K562 (cell line): Measurements from ENCODE around the gene OBSL1. TPM values are rescaled to one million over a fixed set of nuclear protein-coding genes. Genes with fewer than 3 reads are reported as not detected.

Source experiments
- CCNT2 ChIP-seq: IDR thresholded peaks from 2 replicates; pipeline ENCODE4 v1.6.1; 2011; ENCODE audit warnings: borderline replicate concordance, low read depth, mild to moderate bottlenecking, moderate library complexity, mixed read lengths, low read length; ENCODE audit not compliant: insufficient read length; ENCODE audit errors: extremely low read depth
- FOXP1 ChIP-seq: sonication (generic); formaldehyde crosslinking; IDR thresholded peaks from 2 replicates; pipeline ENCODE4 v1.8.0; 2022; ENCODE audit warnings: mild to moderate bottlenecking, missing genetic modification reagents
- HLTF ChIP-seq: fragments of 450-650 bp; IDR thresholded peaks from 2 replicates; pipeline ENCODE4 v1.6.1; 2016
- HMG20B ChIP-seq: fragments of 250-450 bp; sonication (Bioruptor Pico); IDR thresholded peaks from 2 replicates; pipeline ENCODE4 v1.5.0; 2021; ENCODE audit warnings: mild to moderate bottlenecking
- MCM7 ChIP-seq, 2 experiments: fragments of 450-650 bp; IDR thresholded peaks; 2 replicates each; pipeline ENCODE4 v1.6.1; 2016 to 2018
- MEIS2 ChIP-seq: fragments of 450-650 bp; IDR thresholded peaks from 2 replicates; pipeline ENCODE4 v1.6.1; 2014; ENCODE audit warnings: mild to moderate bottlenecking; ENCODE audit not compliant: partially characterized antibody
- MNT ChIP-seq, 2 experiments: fragments of 450-650 bp; conservative IDR thresholded peaks; 2 replicates each; pipeline ENCODE4 v1.6.1; 2017; ENCODE audit warnings: mild to moderate bottlenecking in 2 of 2, moderate library complexity in 2 of 2
- PHB2 ChIP-seq: fragments of 450-650 bp; IDR thresholded peaks from 2 replicates; pipeline ENCODE4 v1.6.1; 2017; ENCODE audit warnings: low read depth
- PML ChIP-seq: IDR thresholded peaks from 2 replicates; pipeline ENCODE4 v1.6.1; 2012; ENCODE audit warnings: low read length, inconsistent platforms
- RBM25 ChIP-seq: fragments of 200-400 bp; formaldehyde crosslinking; IDR thresholded peaks from 2 replicates; pipeline ENCODE4 v1.6.1; 2018; ENCODE audit warnings: low read length, low read depth, moderate library complexity; ENCODE audit not compliant: severe bottlenecking
- SMARCE1 ChIP-seq: fragments of 450-650 bp; IDR thresholded peaks from 2 replicates; pipeline ENCODE4 v1.7.1; 2016; ENCODE audit warnings: mild to moderate bottlenecking
- TEAD4 ChIP-seq, 2 experiments: sonication (generic) in 1 of 2; formaldehyde crosslinking in 1 of 2; IDR thresholded peaks; 2 replicates each; pipeline versions ENCODE4 v1.6.1 to v1.8.0; 2012 to 2022; ENCODE audit warnings: borderline replicate concordance in 1 of 2, inconsistent platforms in 1 of 2, low read length in 1 of 2, mild to moderate bottlenecking in 1 of 2, missing genetic modification reagents in 1 of 2
- VEZF1 ChIP-seq: fragments of 200-800 bp; sonication (Bioruptor generic); IDR thresholded peaks from 2 replicates; pipeline ENCODE4 v1.6.1; 2017; ENCODE audit warnings: missing genetic modification characterization, missing compliant biosample characterization
- ZBTB11 ChIP-seq, 3 experiments: fragments of 200-800 bp in 1 of 3; fragments of 250-450 bp in 1 of 3; fragments of 450-650 bp in 1 of 3; sonication (Bioruptor Pico) in 1 of 3; sonication (Bioruptor generic) in 1 of 3; formaldehyde crosslinking in 1 of 3; IDR thresholded peaks; 2 replicates each; pipeline versions ENCODE4 v1.6.1 to v1.8.0; 2016 to 2022; ENCODE audit warnings: mild to moderate bottlenecking in 2 of 3, missing genetic modification characterization in 2 of 3, missing compliant biosample characterization in 1 of 3, moderate library complexity in 1 of 3
- ZBTB33 ChIP-seq: sonication (generic); formaldehyde crosslinking; IDR thresholded peaks from 2 replicates; pipeline ENCODE4 v1.8.1; 2023; ENCODE audit warnings: mild to moderate bottlenecking, missing genetic modification reagents
- ZBTB7A ChIP-seq: IDR thresholded peaks from 2 replicates; pipeline ENCODE4 v1.6.1; 2011; ENCODE audit warnings: low read depth, mild to moderate bottlenecking, low read length, moderate library complexity, borderline replicate concordance; ENCODE audit not compliant: control insufficient read depth
- ZFP36 ChIP-seq: fragments of 150-350 bp; IDR thresholded peaks from 2 replicates; pipeline ENCODE4 v1.6.1; 2018; ENCODE audit warnings: low read length, low read depth; ENCODE audit not compliant: partially characterized antibody
- polyA plus RNA-seq, 8 experiments: library from polyadenylated mRNA; depleted of rRNA in 4 of 8; stranded (reverse) in 5 of 8; unstranded in 3 of 8; fragments of >200 nt; fragmentation: Nextera tagmentation in 2 of 8; fragmentation: Illumina TruSeq in 1 of 8; extraction: Ambion mirVana in 2 of 8; extraction: Trizol in 1 of 8; gene quantifications; 2 replicates each; pipeline versions ENCODE4 v1.2.1 to v1.2.3, GENCODE V29; 2011 to 2014; ENCODE audit warnings: inconsistent platforms in 1 of 8, missing spikeins in 1 of 8
- total RNA-seq, 7 experiments: library from RNA; depleted of rRNA in 6 of 7; stranded (reverse); fragments of >200 nt in 6 of 7; fragmentation: Illumina TruSeq in 2 of 7; extraction: Trizol in 2 of 7; gene quantifications; 2 replicates each; pipeline versions ENCODE4 v1.2.1 to v1.2.3, GENCODE V29; 2011 to 2021; ENCODE audit warnings: low replicate concordance in 1 of 7

The OBSL1 gene
- total and polyA plus RNA-seq, 9 of the 15 experiments (the other 6 are each of a cell fraction or from before 2014, with no cell fraction given) = 1.2 to 26.6 (median 8.6) TPM

GRCh38 chr2:219509780-219510511 is 61.4 kb downstream of the OBSL1 start (continued):
- TF ChIP-seq HMG20B = no peak
- TF ChIP-seq ZBTB7A = peak; percentile 95
- TF ChIP-seq ZBTB33 (CRISPR knock-in tag) = no peak; the same call in 1 of the 2 replicates
- TF ChIP-seq VEZF1 (CRISPR knock-in tag) = peak; percentile 98
- peak; percentile 98 for TF ChIP-seq SMARCE1
- TF ChIP-seq MEIS2 = peak; percentile 12
- peak; percentile 91 for TF ChIP-seq PHB2
- peak in 1 of 3 experiments; percentile 58; a peak in 1 of 6 replicates for TF ChIP-seq ZBTB11 (CRISPR knock-in tag; IDR thresholded peaks at IDR 0.05)
- no peak for TF ChIP-seq ZFP36
- TF ChIP-seq MNT (conservative IDR thresholded peaks at IDR 0.05) = peak; percentile 74 to 88
- peak; percentile 90 for TF ChIP-seq PML
- TF ChIP-seq CCNT2 = peak; percentile 94
- TF ChIP-seq MCM7 (IDR thresholded peaks at IDR 0.05) = no peak
- TF ChIP-seq HLTF = peak; percentile 97
- peak; percentile 94 for TF ChIP-seq TEAD4 (IDR thresholded peaks at IDR 0.05; ENCODE audit: low read length)
- no peak for TF ChIP-seq TEAD4 (CRISPR knock-in tag; IDR thresholded peaks at IDR 0.05; ENCODE audit: borderline replicate concordance)
- TF ChIP-seq FOXP1 (CRISPR knock-in tag) = peak; percentile 72; the same call in 1 of the 2 replicates
- TF ChIP-seq RBM25 = no peak
